ENCODE measurements around the gene OR2T4.
A peak's percentile ranks its signal among the peaks of the same experiment; 100 is the strongest.

The OR2T4 gene

GRCh38 chr1:248361121-248361715 lies at the start of gene OR2T4:
TSS of gene OR2T4 (plus strand) at chr1:248361665. CDS start at chr1:248361665, 0 bp downstream.
- DNase-seq, result no peak
- Mint-ChIP-seq H3K4me3 (no peak within 1 kb of the TSS), H3K27ac (peak within 1 kb of the TSS in 1 of 2 donors; percentile 15)

GRCh38 chr1:248316796-248317195 lies 44.7 kb upstream of the OR2T4 start:
- H3K4me3 Mint-ChIP-seq, result no peak overlapping the region
- peaks cover 19 to 27% of the 10 kb centered on the region in 2 donors for H3K9me3 Mint-ChIP-seq
- ATAC-seq, result no peak
- no peaks in the 10 kb centered on the region for H3K27me3 Mint-ChIP-seq
- H3K4me1 Mint-ChIP-seq, result no peaks in the 10 kb centered on the region
- no peak for DNase-seq
- H3K27ac Mint-ChIP-seq, result no peak overlapping the region

More at GRCh38 chr1:248361121-248361715, at the start of gene OR2T4:
- Mint-ChIP-seq H3K27me3 (peaks cover 8% of the 10 kb centered on the region), H3K9me3 (peaks cover 0 to 6% of the 10 kb centered on the region in 2 donors), H3K4me1 (no peaks in the 10 kb centered on the region)
- ATAC-seq, result no peak

- H3K27me3 Mint-ChIP-seq, result no peaks in the 10 kb centered on the region
- no peaks in the 10 kb centered on the region for H3K4me1 Mint-ChIP-seq
- no peak within 1 kb of the TSS for H3K4me3 Mint-ChIP-seq
- no peak for ATAC-seq
- peaks cover 0 to 5% of the 10 kb centered on the region in 2 donors for H3K9me3 Mint-ChIP-seq
- no peak within 1 kb of the TSS for H3K27ac Mint-ChIP-seq
- DNase-seq, result no peak
Measured at GRCh38 chr1:248324468-248324867, 37.0 kb upstream of the OR2T4 start, which contains the start of gene OR2M7. TSS of gene OR2M7 (minus strand) at chr1:248324568. CDS start at chr1:248324568, 0 bp downstream.

- Mint-ChIP-seq H3K4me1 (no peaks in the 10 kb centered on the region), H3K27ac (no peak overlapping the region), H3K4me3 (no peak overlapping the region), H3K27me3 (peaks cover 10% of the 10 kb centered on the region), H3K9me3 (no peaks in the 10 kb centered on the region)
- ATAC-seq, result no peak
- no peak for DNase-seq
Measured at GRCh38 chr1:248343451-248343850, 18.0 kb upstream of the OR2T4 start.

- Mint-ChIP-seq H3K27ac (no peak within 1 kb of the TSS), H3K27me3 (peaks cover 13% of the 10 kb centered on the region), H3K4me3 (no peak within 1 kb of the TSS), H3K9me3 (no peaks in the 10 kb centered on the region), H3K4me1 (no peaks in the 10 kb centered on the region)
- ATAC-seq (no peak), DNase-seq (no peak)
Measured at GRCh38 chr1:248348475-248348874, 13.0 kb upstream of the OR2T4 start, which contains the start of gene OR14C36. TSS of gene OR14C36 (plus strand) at chr1:248348775. CDS start at chr1:248348775, 0 bp downstream.

GRCh38 chr1:248359415-248359814 lies 2.0 kb upstream of the OR2T4 start:
- DNase-seq (no peak), ATAC-seq (no peak)
- peaks cover 8% of the 10 kb centered on the region for H3K27me3 Mint-ChIP-seq
- H3K27ac Mint-ChIP-seq, result no peak overlapping the region
- no peaks in the 10 kb centered on the region for H3K4me1 Mint-ChIP-seq
- H3K4me3 Mint-ChIP-seq, result no peak overlapping the region
- H3K9me3 Mint-ChIP-seq, result peaks cover 0 to under 1% of the 10 kb centered on the region in 2 donors

GRCh38 chr1:248366609-248367008 lies 5.1 kb downstream of the OR2T4 start:
- no peak overlapping the region for H3K27ac Mint-ChIP-seq

GRCh38 chr1:248372394-248372793 lies 10.9 kb downstream of the OR2T4 start:
- Mint-ChIP-seq H3K9me3 (no peaks in the 10 kb centered on the region), H3K4me3 (no peak overlapping the region), H3K4me1 (peaks cover 14% of the 10 kb centered on the region), H3K27ac (no peak overlapping the region), H3K27me3 (no peaks in the 10 kb centered on the region)
- DNase-seq (no peak), ATAC-seq (peak; percentile 55)

More at GRCh38 chr1:248366609-248367008, 5.1 kb downstream of the OR2T4 start:
- DNase-seq (no peak), ATAC-seq (no peak)
- Mint-ChIP-seq H3K9me3 (peaks cover 0 to 6% of the 10 kb centered on the region in 2 donors), H3K4me3 (no peak overlapping the region), H3K27me3 (peaks cover 8% of the 10 kb centered on the region), H3K4me1 (no peaks in the 10 kb centered on the region)

GRCh38 chr1:248373761-248374160 lies 12.3 kb downstream of the OR2T4 start:
- DNase-seq, result no peak
- Mint-ChIP-seq H3K27me3 (no peaks in the 10 kb centered on the region), H3K4me1 (peaks cover 14% of the 10 kb centered on the region), H3K4me3 (no peak overlapping the region), H3K9me3 (no peaks in the 10 kb centered on the region), H3K27ac (peak overlapping the region in 1 of 2 donors; percentile 10)
- ATAC-seq, result no peak

- Mint-ChIP-seq H3K27me3 (no peaks in the 10 kb centered on the region), H3K27ac (peak within 1 kb of the TSS in 1 of 2 donors; percentile 50), H3K4me3 (no peak within 1 kb of the TSS), H3K4me1 (peaks cover 14% of the 10 kb centered on the region), H3K9me3 (no peaks in the 10 kb centered on the region)
- no peak for DNase-seq
- ATAC-seq, result no peak
Measured at GRCh38 chr1:248375446-248375845, 14.0 kb downstream of the OR2T4 start, which contains the start of gene OR2T6. TSS of gene OR2T6 (plus strand) at chr1:248375746. CDS start at chr1:248387609, 11,863 bp downstream.

GRCh38 chr1:248376916-248377315 lies 15.5 kb downstream of the OR2T4 start:
- Mint-ChIP-seq H3K27ac (no peak overlapping the region), H3K27me3 (no peaks in the 10 kb centered on the region), H3K9me3 (no peaks in the 10 kb centered on the region), H3K4me3 (no peak overlapping the region), H3K4me1 (peaks cover 11% of the 10 kb centered on the region)
- DNase-seq (no peak), ATAC-seq (no peak)

GRCh38 chr1:248380854-248381253 lies 19.4 kb downstream of the OR2T4 start:
- H3K9me3 Mint-ChIP-seq, result no peaks in the 10 kb centered on the region
- ATAC-seq, result no peak

GRCh38 chr1:248388426-248388825 lies 27.0 kb downstream of the OR2T4 start:
- H3K4me3 Mint-ChIP-seq, result no peak overlapping the region
- H3K4me1 Mint-ChIP-seq, result no peaks in the 10 kb centered on the region
- peaks cover 9% of the 10 kb centered on the region for H3K27me3 Mint-ChIP-seq
- no peak for DNase-seq
- no peak for ATAC-seq
- no peaks in the 10 kb centered on the region for H3K9me3 Mint-ChIP-seq
- H3K27ac Mint-ChIP-seq, result no peak overlapping the region

More at GRCh38 chr1:248380854-248381253, 19.4 kb downstream of the OR2T4 start:
- Mint-ChIP-seq H3K4me1 (no peaks in the 10 kb centered on the region), H3K27me3 (no peaks in the 10 kb centered on the region), H3K4me3 (no peak overlapping the region), H3K27ac (no peak overlapping the region)
- no peak for DNase-seq

GRCh38 chr1:248393050-248393449 lies 31.6 kb downstream of the OR2T4 start:
- Mint-ChIP-seq H3K4me3 (no peak overlapping the region), H3K4me1 (no peaks in the 10 kb centered on the region), H3K27me3 (peaks cover 28% of the 10 kb centered on the region), H3K9me3 (peaks cover 0 to 7% of the 10 kb centered on the region in 2 donors), H3K27ac (no peak overlapping the region)
- ATAC-seq (no peak), DNase-seq (no peak)

GRCh38 chr1:248402748-248403147 lies 41.3 kb downstream of the OR2T4 start, which contains the start of gene OR2T1:
TSS of gene OR2T1 (plus strand) at chr1:248403048. CDS start at chr1:248406148, 3,100 bp downstream.
- no peak for DNase-seq
- Mint-ChIP-seq H3K4me1 (peaks cover 13% of the 10 kb centered on the region), H3K27ac (no peak within 1 kb of the TSS), H3K4me3 (no peak within 1 kb of the TSS), H3K9me3 (peaks cover 0 to 5% of the 10 kb centered on the region in 2 donors), H3K27me3 (no peaks in the 10 kb centered on the region)
- no peak for ATAC-seq

GRCh38 chr1:248404024-248404423 lies 42.6 kb downstream of the OR2T4 start:
- H3K4me1 Mint-ChIP-seq, result peaks cover 13% of the 10 kb centered on the region
- DNase-seq (no peak), ATAC-seq (no peak)
- H3K4me3 Mint-ChIP-seq, result no peak overlapping the region
- peaks cover 2 to 7% of the 10 kb centered on the region in 2 donors for H3K9me3 Mint-ChIP-seq
- H3K27me3 Mint-ChIP-seq, result no peaks in the 10 kb centered on the region
- no peak overlapping the region for H3K27ac Mint-ChIP-seq
